ENCODE data around the gene ADCY9. TPM values are rescaled to one million over a fixed set of nuclear protein-coding genes. Genes with fewer than 3 reads are reported as not detected.

Gene ADCY9
- polyA plus RNA-seq, 2 of the 4 experiments (the other 2 are of a cell fraction), result 6.2 to 7.6 TPM

DNA sequence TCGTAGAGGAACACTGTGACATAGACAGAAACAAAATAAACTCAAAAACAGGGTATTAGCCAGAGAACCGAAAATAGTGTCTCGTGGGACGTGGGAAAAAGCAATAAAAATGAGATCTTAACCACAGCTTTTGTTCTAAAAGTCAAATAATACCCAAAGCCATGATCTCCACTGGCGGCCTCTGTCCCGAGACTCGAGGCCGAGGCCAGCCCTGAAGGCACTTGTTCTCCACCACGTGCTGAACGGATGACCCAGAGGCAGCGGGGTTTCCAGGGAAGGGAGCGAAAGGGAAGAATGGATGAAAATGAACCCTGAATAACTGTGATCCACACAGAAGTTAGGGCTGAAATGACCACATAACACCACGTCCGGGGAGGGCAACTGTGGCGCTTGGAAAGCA lies 150.9 kb downstream of the ADCY9 start (continued):
- TF ChIP-seq, protein P1, sequence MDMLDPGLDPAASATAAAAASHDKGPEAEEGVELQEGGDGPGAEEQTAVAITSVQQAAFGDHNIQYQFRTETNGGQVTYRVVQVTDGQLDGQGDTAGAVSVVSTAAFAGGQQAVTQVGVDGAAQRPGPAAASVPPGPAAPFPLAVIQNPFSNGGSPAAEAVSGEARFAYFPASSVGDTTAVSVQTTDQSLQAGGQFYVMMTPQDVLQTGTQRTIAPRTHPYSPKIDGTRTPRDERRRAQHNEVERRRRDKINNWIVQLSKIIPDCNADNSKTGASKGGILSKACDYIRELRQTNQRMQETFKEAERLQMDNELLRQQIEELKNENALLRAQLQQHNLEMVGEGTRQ (IDR thresholded peaks at IDR 0.05), result no peak
- no peak for TF ChIP-seq ZSCAN20 (CRISPR knock-in tag; IDR thresholded peaks at IDR 0.05)

DNA sequence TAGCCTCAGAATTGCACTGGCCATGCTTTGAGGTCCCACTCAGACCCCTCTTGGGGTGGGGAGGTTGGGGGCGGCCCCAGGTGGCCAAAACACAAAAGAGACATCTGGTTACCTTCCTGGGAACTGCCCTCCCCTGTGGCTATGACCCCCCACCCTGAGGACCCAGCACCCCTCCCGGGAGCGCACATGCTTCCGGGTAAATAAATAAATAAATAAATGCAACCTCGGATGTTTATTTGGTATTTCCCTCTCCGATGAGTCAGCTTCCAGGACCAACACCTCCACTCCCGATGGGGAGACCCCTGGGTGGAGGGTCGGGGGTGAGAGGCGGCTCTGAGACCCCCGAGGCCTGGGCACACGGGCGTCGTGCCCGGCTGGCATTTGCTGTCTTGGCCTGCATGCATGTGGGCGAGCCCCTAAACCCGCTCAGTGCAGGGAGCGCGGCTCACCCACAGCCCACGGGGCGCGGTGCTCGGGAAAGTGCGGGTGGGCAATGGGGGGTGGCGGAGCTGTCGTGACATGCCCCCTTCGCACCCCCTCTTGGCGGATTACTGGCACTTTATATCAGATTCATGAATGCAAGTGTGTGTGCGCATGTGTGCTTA lies 151.5 kb downstream of the ADCY9 start:
- ChIA-PET CTCF (interaction anchor here (1.8 to 10.0 kb wide), 3 partner anchors 18 to 289 kb away, joined by 8 to 47 read pairs (median 23); no protein-coding TSS in a partner anchor), POLR2A (no interaction called here)
- DNase-seq (ENCODE audit: low read depth in 1 of 2, low spot score in 1 of 2) (no peak), ATAC-seq (no peak), FAIRE-seq (no peak)
- 79% methylated on average over 24 of the region's 28 CpGs for WGBS (ENCODE audit: missing lambda C conversion rate)
- Histone ChIP-seq H3K27ac (no peak overlapping the region), H3K4me3 (no peak overlapping the region), H3K9me3 (no peaks in the 10 kb centered on the region), H3K4me2 (no peak overlapping the region), H3K4me1 (peaks cover 9% of the 10 kb centered on the region; the same call in 2 of the 3 replicates)
- TF ChIP-seq TP53 (CRISPR knock-in tag; IDR thresholded peaks at IDR 0.05) (no peak), ZNF302 (CRISPR knock-in tag; IDR thresholded peaks at IDR 0.05) (no peak), NPAS2 (CRISPR knock-in tag; IDR thresholded peaks at IDR 0.05; ENCODE audit: borderline replicate concordance) (no peak), CHD2 (IDR thresholded peaks at IDR 0.05; ENCODE audit: low read length, partially characterized antibody) (no peak), HEYL (CRISPR knock-in tag; IDR thresholded peaks at IDR 0.05) (no peak), RFX5 (IDR thresholded peaks at IDR 0.05) (no peak), HOXB5 (CRISPR knock-in tag; IDR thresholded peaks at IDR 0.05) (no peak), SMC3 (IDR thresholded peaks at IDR 0.05) (no peak), HOXA7 (CRISPR knock-in tag; IDR thresholded peaks at IDR 0.05) (no peak)
- TF ChIP-seq, protein P2, sequence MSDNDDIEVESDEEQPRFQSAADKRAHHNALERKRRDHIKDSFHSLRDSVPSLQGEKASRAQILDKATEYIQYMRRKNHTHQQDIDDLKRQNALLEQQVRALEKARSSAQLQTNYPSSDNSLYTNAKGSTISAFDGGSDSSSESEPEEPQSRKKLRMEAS (IDR thresholded peaks at IDR 0.05), result no peak
- TF ChIP-seq, protein P1 (IDR thresholded peaks at IDR 0.05), result no peak

DNA sequence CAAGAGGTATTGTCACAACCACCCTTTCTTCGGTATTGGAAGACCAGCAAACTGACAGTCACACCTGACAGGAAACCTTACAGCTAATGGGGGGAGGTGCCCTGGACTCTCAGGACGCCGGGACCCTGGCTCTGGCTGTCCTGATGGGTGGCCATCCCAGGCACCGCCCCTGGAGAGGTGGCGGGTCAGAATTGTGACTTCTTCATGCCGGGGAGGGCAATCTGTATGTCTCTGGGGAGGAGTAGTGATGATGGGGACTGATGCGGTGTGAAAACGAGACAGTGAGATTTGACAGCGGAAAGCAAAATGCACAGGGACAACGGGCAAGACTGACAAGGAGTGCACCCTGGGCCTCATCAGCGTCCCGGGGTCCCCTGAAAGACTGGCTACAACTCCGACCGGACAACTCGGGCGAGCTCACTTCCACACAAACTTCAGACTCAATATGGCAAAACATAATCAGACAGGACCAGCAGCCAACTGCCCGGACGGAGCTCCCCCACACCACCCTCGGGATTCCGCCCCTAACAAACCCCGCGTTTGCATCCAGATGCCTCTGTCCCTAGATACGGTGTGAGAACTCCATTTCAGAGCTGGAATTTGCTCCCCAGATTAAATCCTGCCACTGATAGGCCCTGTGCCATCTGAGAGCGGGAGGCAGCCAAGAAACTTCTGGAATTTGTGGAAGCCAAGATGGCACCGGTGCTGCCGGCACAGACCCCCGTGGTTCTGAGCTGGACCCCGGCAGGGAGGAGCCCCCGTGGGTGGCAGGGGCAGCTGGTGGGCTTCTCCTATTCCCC lies 152.2 kb downstream of the ADCY9 start:
- TF ChIP-seq, protein P3, sequence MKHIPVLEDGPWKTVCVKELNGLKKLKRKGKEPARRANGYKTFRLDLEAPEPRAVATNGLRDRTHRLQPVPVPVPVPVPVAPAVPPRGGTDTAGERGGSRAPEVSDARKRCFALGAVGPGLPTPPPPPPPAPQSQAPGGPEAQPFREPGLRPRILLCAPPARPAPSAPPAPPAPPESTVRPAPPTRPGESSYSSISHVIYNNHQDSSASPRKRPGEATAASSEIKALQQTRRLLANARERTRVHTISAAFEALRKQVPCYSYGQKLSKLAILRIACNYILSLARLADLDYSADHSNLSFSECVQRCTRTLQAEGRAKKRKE (CRISPR knock-in tag; IDR thresholded peaks at IDR 0.05; ENCODE audit: low read depth), result no peak
- TF ChIP-seq FOSL2 (IDR thresholded peaks at IDR 0.05) (no peak), FOSL2 (CRISPR knock-in tag; IDR thresholded peaks at IDR 0.05) (no peak), TP53 (CRISPR knock-in tag; IDR thresholded peaks at IDR 0.05) (no peak), SMC3 (IDR thresholded peaks at IDR 0.05) (no peak), POLR2A (IDR thresholded peaks at IDR 0.05; ENCODE audit: low read length) (no peak), CHD4 (IDR thresholded peaks at IDR 0.05; ENCODE audit: borderline replicate concordance) (no peak), TFCP2L1 (CRISPR knock-in tag; IDR thresholded peaks at IDR 0.05) (no peak), MAFK (IDR thresholded peaks at IDR 0.05; ENCODE audit: partially characterized antibody) (no peak), CBX2 (IDR thresholded peaks at IDR 0.05; ENCODE audit: borderline replicate concordance, low read depth) (no peak), KDM5A (IDR thresholded peaks at IDR 0.05) (no peak), RCOR1 (IDR thresholded peaks at IDR 0.05; ENCODE audit: low read depth, low read length) (no peak)
- TF ChIP-seq, protein P4, sequence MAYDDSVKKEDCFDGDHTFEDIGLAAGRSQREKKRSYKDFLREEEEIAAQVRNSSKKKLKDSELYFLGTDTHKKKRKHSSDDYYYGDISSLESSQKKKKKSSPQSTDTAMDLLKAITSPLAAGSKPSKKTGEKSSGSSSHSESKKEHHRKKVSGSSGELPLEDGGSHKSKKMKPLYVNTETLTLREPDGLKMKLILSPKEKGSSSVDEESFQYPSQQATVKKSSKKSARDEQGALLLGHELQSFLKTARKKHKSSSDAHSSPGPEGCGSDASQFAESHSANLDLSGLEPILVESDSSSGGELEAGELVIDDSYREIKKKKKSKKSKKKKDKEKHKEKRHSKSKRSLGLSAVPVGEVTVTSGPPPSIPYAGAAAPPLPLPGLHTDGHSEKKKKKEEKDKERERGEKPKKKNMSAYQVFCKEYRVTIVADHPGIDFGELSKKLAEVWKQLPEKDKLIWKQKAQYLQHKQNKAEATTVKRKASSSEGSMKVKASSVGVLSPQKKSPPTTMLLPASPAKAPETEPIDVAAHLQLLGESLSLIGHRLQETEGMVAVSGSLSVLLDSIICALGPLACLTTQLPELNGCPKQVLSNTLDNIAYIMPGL (CRISPR knock-in tag; IDR thresholded peaks at IDR 0.05; ENCODE audit: borderline replicate concordance), result no peak
- TF ChIP-seq, protein P5, sequence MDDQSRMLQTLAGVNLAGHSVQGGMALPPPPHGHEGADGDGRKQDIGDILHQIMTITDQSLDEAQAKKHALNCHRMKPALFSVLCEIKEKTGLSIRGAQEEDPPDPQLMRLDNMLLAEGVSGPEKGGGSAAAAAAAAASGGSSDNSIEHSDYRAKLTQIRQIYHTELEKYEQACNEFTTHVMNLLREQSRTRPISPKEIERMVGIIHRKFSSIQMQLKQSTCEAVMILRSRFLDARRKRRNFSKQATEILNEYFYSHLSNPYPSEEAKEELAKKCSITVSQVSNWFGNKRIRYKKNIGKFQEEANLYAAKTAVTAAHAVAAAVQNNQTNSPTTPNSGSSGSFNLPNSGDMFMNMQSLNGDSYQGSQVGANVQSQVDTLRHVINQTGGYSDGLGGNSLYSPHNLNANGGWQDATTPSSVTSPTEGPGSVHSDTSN (IDR thresholded peaks at IDR 0.05), result no peak
- Histone ChIP-seq H3K9me3 (no peaks in the 10 kb centered on the region), H3K27ac (no peak overlapping the region), H3K4me2 (no peak overlapping the region), H3K4me1 (peaks cover 9% of the 10 kb centered on the region), H3K4me3 (no peak overlapping the region)
- POLR2A ChIA-PET, result no interaction called here
- DNase-seq (ENCODE audit: low read depth in 1 of 2, low spot score in 1 of 2), result no peak
- CTCF ChIA-PET, result interaction anchor here (1.3 to 10.0 kb wide), 5 partner anchors 12 to 290 kb away, joined by 3 to 47 read pairs (median 8); no protein-coding TSS in a partner anchor
- FAIRE-seq, result no peak
- WGBS (ENCODE audit: missing lambda C conversion rate), result 81% methylated on average over 26 of the region's 29 CpGs
- ATAC-seq, result no peak

All from A549 (cell line).